ENCODE data around the gene TES.

DNA sequence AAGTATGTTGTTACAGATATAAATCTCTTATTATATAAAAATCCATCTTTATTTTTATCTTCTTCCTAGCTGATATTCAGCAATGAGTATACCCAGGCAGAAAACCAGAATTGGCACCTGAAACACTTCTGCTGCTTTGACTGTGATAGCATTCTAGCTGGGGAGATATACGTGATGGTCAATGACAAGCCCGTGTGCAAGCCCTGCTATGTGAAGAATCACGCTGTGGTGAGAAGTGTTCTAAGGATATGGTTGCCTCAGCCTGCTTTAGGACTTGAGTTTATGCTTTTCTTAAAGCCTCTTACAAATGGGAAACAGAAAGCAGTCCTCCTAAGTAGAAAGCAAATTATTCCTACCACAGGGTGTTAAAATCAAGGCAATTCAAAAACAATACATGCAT, 41.9 kb downstream of the TES start:
- no peak for TF ChIP-seq CTCF (IDR thresholded peaks at IDR 0.05; ENCODE audit: insufficient read depth, low read length)
- TF ChIP-seq POLR2AphosphoS5 (IDR thresholded peaks at IDR 0.05; ENCODE audit: low read depth): no peak
- TF ChIP-seq REST (IDR thresholded peaks at IDR 0.05; ENCODE audit: insufficient replicate concordance, low read depth): no peak
